HG02798 (cell line): Measurements from ENCODE around the gene TSEN54.

ENCODE experiments used
- ATAC-seq: cut with Tn5 transposase; IDR thresholded peaks from one replicate; pipeline ENCODE4 v1.9.1; 2021; ENCODE audit warnings: mild to moderate bottlenecking; ENCODE audit not compliant: unreplicated experiment, poor library complexity

Gene TSEN54

DNA sequence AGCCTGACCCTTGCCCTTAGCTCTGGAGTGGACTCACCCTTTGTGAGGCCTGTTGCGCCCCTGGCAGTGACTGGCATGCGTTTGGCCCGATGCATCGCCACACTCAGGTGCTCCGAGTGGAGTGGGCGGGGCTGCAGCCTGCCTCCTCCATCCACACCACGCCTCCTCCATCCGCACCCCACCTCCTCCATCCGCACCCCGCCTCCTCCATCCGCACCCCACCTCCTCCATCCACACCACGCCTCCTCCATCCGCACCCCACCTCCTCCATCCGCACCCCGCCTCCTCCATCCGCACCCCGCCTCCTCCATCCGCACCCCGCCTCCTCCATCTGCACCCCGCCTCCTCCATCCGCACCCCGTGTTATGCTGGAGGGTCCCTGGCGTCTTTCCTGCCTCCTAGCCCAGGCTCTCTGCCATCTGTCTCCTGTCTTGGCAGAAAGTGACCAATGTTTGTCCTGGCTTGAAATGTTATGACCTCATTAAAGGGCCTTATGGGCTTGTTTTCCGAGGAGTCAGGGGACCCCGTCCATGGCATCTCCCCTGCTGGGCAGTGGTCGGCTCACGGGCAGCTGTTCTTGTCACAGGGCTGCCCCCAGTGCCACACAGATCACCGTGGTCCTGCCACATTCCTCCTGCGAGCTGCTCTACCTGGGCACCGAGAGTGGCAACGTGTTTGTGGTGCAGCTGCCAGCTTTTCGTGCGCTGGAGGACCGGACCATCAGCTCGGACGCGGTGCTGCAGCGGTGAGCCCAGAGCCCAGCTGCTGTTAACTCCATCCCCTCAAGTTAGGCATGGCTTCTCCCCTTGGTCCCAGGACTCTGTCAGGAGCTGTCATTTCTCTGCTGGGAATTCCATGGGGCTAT, 42.6 kb downstream of the TSEN54 start:
- ATAC-seq: no peak

DNA sequence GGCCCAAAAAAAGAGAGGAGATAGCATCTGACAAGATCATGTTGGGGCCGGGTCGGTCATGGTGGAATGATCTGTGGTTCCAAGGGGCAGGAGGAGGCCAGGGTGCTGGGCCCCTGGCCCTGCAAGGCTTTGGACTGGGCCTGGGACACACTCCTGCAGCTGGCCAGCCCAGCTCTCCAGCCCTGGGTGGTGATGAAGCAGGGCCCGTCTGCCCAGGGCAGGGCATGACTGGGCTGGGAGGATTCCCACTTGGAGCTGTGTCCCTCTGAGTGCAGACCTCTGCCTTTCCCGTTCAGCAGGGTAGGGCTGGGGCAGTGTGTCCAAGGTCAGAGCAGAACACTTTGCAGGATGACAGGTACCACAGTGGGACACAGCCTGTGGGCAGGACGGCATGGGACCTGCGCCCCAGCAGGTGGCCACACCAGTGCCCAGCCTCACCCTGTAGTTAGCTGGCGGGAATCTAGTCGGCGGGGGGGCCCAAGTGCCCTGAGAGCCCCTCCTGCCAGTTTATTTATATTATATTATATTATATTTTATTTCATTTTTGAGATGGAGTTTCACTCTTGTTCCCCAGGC, 43.7 kb downstream of the TSEN54 start:
- no peak for ATAC-seq

DNA sequence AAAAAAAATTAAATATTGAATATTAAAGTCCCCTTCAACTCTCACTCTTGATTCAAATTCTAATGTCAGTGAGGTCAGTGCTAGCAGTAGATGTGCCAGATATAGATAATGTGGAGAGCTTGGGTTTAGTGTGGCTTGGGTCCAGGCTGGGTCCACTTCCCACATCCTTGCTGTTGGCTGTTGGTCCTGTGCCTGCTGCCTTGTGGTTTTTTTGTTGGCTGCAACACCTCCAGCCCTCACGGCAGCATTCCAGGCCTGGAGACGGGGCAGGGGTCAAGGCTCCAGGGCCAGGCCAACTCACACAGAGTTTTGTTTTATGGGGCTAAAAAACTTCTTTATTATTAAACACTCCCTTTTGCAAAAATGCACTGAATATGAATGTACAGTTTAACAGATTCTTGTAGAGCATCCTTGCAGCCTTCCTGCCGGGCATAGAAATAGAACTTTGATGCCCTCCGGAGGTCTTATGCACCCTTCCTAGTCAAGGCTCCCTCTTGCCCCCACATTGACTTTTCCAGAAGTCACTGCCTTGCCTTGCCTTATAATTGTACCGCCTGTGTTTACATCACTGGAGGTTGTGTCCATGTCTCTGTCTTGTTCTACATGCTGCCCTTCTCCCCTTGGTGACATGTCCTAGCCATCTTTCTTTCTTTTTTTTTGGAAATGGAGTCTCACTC, 45.7 kb downstream of the TSEN54 start:
- no peak for ATAC-seq

DNA sequence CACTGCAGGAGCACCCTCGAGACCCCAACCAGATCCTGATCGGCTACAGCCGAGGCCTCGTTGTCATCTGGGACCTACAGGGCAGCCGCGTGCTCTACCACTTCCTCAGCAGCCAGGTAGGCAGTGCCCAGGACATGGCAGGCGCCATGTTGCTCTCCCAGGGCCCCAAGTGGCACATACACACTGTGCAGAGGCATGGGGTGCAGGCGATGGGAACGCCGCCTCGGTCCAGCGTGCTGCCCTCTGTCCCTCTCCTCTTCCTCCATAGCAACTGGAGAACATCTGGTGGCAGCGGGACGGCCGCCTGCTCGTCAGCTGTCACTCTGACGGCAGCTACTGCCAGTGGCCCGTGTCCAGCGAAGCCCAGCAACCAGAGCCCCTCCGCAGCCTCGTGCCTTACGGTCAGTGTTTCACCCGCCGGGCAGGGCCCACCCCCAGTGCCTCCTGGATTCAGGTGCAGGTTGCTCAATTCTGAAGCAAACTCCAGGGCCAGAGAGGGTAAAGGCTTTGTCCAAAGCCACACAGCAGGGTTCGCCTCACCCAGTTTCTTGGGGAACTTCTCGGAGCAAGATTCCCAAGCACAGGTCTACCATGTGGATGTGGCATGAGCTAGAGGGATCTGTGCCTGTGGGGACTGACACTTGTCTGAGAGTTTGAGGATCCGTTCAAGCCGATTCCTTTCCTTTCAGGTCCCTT, 46.9 kb downstream of the TSEN54 start:
- ATAC-seq: no peak

DNA sequence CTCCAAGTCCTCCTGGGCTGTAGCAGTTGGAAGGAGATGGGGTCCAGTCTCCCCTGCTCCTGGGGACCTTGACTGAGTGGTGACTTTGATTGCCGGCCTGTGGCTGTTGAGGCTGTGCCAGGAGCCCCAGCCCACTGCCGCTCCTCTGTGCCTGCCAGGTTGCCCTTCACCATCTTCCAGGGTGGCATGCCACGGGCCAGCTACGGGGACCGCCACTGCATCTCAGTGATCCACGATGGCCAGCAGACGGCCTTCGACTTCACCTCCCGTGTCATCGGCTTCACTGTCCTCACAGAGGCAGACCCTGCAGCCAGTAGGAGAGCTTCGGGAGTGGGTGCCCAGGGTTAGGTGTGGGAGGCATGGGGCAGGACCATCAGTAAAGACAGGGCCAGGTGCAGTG, 47.9 kb downstream of the TSEN54 start:
- no peak for ATAC-seq

DNA sequence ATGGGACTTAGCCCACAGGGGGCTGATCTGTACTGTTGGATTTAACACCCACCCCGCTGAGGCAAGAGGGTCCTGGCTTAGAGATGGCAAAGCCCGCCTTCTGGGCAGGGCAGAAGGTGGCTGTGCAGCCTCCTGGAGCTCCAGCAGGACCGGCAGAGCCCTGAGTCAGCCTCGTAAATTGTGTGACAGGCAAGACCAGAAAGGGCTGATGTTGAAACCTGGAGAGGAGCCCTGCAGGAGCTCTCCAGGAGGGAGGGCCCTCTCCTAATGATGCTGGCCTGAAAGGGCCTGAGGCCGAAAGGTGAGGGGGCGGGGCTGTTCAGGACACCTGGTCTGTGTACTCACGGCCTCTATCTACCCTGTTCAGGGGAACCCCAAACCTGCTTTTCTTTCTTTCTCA, 48.7 kb downstream of the TSEN54 start:
- ATAC-seq: no peak

DNA sequence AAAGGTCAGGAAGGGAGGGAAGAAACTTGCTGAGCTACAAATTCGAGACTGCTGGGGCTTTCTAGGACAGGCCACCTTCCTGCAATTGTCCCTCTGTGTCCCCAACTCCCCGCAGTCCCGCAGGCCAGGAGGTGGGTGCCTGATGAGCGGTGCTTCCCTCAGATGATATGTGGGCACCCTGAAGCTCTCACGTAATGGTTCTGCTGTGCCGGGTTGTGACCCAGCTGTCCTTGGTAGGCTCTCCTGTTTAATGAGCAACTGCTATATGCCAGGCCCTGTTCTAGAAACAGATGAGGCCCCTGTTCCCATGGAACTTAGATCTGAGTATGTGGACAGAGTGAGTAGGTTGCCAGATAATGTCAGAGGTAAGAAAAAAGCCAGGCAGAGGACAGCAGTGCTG, 49.3 kb downstream of the TSEN54 start:
- ATAC-seq: no peak

DNA sequence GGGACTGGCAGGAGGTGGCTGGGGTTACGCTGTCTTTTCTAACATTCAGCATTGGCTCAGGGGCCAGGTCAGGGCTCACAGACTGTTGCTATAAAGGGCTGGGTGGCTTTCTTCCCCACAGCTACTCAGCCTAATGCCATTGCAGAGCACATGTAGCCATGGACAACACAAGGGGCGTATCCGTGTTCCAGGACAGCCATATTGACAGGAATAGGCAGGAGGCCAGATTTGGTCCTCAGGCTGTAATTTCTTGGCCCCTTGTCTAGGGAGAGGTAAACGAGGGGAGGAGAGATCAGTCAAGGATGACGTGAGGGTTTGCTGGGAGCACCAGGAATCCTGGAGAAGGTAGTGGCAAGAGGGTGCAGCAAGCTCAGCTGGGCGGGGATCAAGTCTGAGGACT, 50.1 kb downstream of the TSEN54 start:
- no peak for ATAC-seq

DNA sequence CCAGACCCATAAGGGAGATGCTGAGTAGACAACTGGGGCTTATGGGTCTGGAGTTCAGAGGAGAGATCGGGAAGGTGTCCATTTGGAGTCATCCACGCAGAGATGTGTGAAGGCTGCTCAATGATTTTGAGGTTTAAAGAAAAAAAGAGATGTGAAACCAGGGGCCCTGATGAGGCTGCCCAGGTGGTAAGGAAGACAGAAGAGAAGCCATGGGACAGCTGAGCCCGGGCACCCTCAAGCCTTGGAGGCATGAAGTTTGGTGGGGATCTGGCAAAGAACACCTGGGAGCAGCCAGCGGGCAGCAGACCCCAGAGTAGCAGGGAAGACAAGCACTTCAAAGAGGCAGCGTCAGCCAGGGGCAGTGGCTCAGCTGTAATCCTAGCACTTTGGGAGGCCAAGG, 50.5 kb downstream of the TSEN54 start:
- no peak for ATAC-seq

DNA sequence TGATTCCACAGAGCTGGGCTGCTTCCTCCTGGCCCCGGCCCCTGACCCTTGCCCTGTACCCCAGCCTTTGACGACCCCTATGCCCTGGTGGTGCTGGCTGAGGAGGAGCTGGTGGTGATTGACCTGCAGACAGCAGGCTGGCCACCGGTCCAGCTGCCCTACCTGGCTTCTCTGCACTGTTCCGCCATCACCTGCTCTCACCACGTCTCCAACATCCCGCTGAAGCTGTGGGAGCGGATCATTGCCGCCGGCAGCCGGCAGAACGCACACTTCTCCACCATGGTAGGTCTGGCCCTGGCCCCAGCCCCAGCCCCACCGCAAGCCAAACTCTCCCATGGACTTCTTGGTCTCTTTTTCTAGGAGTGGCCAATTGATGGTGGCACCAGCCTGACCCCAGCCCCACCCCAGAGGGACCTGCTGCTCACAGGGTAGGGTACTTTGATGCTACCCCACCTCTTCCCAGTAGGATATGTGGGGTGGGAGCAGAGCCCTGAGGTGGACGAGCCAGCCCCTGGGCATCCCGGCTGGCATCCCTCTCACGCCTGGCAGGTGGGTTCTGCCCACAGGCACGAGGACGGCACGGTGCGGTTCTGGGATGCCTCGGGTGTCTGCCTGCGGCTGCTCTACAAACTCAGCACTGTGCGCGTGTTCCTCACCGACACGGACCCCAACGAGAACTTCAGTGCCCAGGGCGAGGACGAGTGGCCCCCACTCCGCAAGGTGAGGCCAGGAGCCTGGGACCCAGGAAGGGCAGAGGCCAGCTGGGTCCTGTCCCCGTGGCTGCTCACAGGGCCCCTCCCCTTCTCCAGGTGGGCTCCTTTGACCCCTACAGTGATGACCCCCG, 52.3 kb downstream of the TSEN54 start:
- no peak for ATAC-seq

DNA sequence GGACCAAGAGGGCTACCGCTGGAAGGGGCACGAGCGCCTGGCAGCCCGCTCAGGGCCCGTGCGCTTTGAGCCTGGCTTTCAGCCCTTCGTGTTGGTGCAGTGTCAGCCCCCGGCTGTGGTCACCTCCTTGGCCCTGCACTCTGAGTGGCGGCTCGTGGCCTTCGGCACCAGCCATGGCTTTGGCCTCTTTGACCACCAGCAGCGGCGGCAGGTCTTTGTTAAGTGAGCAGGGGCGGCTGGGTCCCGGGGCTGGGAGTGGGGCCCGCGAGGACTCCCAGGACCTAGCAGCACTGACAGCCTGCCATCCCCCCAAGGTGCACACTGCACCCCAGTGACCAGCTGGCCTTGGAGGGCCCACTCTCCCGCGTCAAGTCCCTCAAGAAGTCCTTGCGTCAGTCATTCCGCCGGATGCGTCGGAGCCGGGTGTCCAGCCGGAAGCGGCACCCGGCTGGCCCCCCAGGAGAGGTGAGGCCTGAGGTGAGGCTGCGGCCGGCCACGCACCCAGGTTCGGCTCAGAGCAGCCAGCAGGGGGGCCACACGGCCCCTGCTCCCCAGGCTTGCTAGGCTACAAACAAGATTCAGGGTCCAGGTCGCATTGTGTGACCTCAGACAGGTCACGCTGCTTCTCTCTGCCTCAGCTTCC, 53.8 kb downstream of the TSEN54 start:
- ATAC-seq: no peak

DNA sequence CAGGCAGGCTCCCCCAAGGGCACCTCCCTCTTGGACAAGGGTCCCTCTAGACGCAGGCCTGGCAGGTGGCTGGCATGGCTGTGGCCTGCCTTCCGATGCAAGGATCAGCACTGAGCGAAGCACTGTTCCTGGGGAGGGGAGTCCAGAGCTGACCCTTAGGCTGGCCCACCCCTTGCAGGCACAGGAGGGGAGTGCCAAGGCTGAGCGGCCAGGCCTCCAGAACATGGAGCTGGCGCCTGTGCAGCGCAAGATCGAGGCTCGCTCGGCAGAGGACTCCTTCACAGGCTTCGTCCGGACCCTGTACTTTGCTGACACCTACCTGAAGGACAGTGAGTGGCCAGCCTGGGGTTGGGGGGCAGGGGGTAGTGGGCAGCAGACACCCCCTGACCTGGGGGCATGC, 54.4 kb downstream of the TSEN54 start:
- no peak for ATAC-seq

DNA sequence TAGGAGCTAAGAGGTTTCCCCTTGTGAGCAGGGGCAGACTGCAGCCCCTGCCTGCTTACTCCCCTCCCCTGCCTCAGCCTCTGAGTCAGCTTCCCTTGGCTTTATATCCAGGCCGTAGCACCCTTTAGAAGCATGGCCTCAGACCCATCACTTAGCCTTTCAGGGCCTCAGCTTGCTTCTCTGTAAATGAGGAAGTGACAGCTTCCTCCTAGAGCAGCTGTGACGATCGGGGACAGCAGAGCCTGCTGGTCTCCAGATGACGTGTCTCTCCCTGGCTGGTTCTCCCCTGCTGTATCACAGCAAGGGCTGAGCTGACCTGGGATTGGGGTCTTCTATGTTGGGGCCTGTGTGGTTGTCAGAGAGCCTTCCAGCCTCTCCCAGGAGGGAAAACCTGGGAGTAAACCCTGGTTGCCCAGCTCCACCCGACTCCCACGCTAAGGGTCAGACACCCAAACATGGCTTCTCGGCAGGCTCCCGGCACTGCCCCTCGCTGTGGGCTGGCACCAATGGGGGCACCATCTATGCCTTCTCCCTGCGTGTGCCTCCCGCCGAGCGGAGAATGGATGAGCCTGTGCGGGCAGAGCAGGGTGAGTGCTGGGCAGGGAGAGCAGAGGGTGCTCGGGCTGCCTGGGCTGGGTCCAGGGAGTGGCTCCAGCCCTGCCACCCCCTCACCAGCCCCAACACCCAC, 55.0 kb downstream of the TSEN54 start:
- ATAC-seq: no peak

DNA sequence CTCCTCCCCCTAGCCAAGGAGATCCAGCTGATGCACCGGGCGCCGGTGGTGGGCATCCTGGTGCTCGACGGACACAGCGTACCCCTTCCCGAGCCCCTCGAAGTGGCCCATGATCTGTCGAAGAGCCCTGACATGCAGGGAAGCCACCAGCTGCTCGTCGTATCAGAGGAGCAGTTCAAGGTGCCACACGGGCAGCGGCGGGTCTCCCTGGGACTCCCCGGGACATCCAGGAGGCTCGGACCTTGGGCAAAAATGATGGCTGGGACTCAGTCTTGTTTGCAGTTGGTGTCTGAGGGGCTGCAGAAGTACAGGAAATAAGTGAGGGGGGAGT, 55.5 kb downstream of the TSEN54 start:
- no peak for ATAC-seq

DNA sequence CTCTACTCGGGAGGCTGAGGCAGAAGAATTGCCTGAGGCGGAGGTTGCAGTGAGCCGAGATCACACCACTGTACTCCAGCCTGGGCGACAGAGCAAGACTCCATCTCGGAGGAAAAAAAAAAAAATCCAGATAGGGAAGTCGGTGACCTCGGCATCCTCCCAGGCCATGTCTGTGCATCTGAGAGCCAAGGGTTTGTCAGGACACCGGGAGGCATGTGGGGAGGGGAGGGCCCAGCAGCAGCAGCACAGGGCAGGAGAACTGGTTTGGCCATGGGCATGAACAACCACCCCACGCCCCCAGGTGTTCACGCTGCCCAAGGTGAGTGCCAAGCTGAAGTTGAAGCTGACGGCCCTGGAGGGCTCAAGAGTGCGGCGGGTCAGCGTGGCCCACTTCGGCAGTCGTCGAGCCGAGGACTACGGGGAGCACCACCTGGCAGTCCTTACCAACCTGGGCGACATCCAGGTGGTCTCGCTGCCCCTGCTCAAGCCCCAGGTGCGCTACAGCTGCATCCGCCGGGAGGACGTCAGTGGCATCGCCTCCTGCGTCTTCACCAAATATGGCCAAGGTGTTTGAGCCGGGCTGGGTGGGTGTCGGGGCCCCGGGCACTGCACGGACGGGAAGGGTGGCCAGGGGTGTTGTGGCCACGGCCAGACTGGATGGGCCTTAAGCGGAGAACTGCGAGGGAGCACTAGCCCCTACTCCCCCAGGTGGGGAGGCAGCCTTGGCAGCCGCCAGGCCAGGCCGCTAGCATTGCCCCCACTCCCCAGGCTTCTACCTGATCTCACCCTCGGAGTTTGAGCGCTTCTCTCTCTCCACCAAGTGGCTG, 56.6 kb downstream of the TSEN54 start:
- no peak for ATAC-seq

DNA sequence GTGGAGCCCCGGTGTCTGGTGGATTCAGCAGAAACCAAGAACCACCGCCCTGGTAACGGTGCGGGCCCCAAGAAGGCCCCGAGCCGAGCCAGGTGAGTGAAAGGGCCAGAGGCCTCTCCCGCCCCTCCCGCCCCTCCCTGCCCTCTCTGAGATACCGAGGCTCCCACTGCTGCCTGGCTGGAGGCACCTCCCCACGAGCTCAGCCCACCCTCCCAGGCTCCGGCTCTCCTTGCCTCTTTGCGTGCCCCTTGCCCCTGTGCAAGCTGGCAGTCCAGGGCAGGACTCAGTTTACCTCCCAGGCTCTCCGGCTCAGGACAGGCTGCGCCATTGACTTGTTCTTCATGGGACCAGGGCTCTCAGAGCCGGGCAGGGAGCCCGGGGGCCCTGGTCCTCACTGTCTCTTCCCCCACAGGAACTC, 57.2 kb downstream of the TSEN54 start:
- ATAC-seq: no peak

DNA sequence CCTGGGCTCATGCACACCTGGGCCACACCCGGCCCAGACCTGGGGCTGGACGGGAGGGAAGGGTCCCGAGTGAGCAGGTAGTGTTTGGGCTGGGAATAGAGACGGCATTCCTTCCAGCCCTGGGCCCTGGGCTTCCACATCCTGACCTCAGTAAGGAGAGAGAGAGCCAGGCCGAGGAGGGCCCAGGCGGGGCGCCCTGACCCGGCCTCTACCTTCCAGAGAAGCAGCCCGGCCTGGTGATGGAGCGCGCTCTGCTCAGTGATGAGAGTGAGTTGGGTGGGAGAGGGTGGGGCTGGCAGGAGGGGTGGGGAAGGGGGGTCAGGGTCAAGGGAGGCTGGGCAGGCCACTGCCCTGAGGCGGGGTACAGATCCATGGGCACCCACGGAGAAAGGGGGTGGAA, 57.7 kb downstream of the TSEN54 start:
- no peak for ATAC-seq
